T-helper 17 cell (primary cell): ENCODE data around the gene IQCF2. TPM values are rescaled to one million over a fixed set of nuclear protein-coding genes. Genes with fewer than 3 reads are reported as not detected.

Source experiments
- ATAC-seq: fragments of 150-1000 bp; cut with Tn5 transposase; 2 replicates; pipeline ENCODE4 v1.10.0; 2021; ENCODE audit warnings: mild to moderate bottlenecking, moderate library complexity
- DNase-seq, 3 donors: peaks; one replicate each; pipeline versions ENCODE4 v3.0.0 to v3.0.0-alpha.2; 2020 to 2021
- H3K9me3 ChIP-seq: one replicate; pipeline ENCODE4 v1.7.0; 2013; ENCODE audit warnings: low read length, mild to moderate bottlenecking; ENCODE audit not compliant: control insufficient read depth, poor library complexity, severe bottlenecking
- H3K27ac Mint-ChIP-seq: one replicate; pipeline ENCODE4 v1.8.0; 2022; ENCODE audit warnings: mild to moderate bottlenecking, moderate library complexity, mixed read lengths
- H3K27me3 Mint-ChIP-seq: one replicate; pipeline ENCODE4 v1.8.0; 2022; ENCODE audit warnings: mixed read lengths
- H3K36me3 Mint-ChIP-seq: one replicate; pipeline ENCODE4 v1.8.0; 2022; ENCODE audit warnings: low read depth, mixed read lengths
- H3K4me1 Mint-ChIP-seq: one replicate; pipeline ENCODE4 v1.8.0; 2022; ENCODE audit warnings: mild to moderate bottlenecking, mixed read lengths
- H3K4me3 Mint-ChIP-seq: one replicate; pipeline ENCODE4 v1.8.0; 2022; ENCODE audit warnings: mild to moderate bottlenecking, moderate library complexity, mixed read lengths
- total RNA-seq, 4 donors: library from RNA in 2 of 4; stranded (reverse) in 2 of 4; gene quantifications; one replicate each; pipeline ENCODE4 v1.2.3 and lab custom pipeline; 2022 to 2026

Gene IQCF2
- total RNA-seq (not detected), total RNA-seq (lab: John Stamatoyannopoulos, UW) (0 reads per million in 2 donors)

GRCh38 chr3:51860703-51861665 lies at the start of gene IQCF2:
Gene IQCF2 (plus strand): TSS chr3:51861615. CDS start chr3:51861667, 52 bp downstream.
- Mint-ChIP-seq H3K4me3 (no peak within 1 kb of the TSS), H3K4me1 (peaks cover 3% of the 10 kb centered on the region), H3K36me3 (no peaks in the 10 kb centered on the region)

DNA sequence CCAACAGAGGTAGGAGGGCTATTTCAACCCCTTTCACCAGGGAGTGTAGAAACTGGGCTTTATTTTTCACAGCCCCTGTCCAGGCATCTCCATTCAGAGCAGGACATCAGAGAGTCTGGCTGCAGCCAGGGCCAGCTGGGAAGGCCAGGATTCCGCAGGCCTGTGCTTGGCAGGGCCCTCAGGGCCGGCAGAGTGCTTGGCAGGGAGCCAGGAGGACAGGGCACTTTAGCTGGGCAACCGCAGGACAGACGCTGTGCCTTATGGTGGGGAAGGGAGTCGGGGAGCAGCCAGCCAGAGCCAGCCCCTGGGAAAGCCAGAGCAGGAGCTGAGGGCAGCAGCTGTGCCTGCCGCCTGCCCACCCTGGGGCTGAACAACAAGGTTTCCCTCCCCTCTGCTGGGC lies 47.9 kb upstream of the IQCF2 start:
- no peak overlapping the region for H3K4me3 Mint-ChIP-seq
- peaks cover 2% of the 10 kb centered on the region for H3K36me3 Mint-ChIP-seq
- H3K27ac Mint-ChIP-seq, result no peak overlapping the region
- peaks cover 15% of the 10 kb centered on the region for H3K4me1 Mint-ChIP-seq
- peaks cover 21% of the 10 kb centered on the region for H3K27me3 Mint-ChIP-seq
- ATAC-seq (no peak), DNase-seq (no peak)
- H3K9me3 ChIP-seq, result no peaks in the 10 kb centered on the region

More at GRCh38 chr3:51860703-51861665, at the start of gene IQCF2:
- ATAC-seq, result no peak
- Mint-ChIP-seq H3K27ac (no peak within 1 kb of the TSS), H3K27me3 (peaks cover 11% of the 10 kb centered on the region)
- no peaks in the 10 kb centered on the region for H3K9me3 ChIP-seq
- DNase-seq, result no peak

DNA sequence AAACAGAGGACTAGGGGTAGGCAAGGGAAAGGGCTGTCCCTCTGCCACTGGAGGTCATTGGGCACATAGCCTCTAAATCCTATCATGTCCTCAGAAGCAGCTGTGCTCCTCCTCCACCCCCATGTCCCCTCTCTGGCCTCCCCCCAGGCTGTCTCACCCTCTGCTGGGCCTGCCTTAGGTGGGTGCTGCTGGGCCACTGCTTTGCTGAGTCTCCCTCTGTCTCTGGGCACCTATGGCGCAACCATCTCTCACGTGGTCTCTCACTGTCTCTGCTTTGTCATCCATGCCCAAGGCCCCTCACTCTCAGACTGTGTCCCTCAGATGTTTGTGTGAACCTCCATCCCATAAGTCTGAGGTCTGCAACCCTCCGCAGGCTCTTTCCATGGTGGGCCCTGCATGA lies 47.4 kb upstream of the IQCF2 start:
- no peaks in the 10 kb centered on the region for H3K9me3 ChIP-seq
- Mint-ChIP-seq H3K4me3 (no peak overlapping the region), H3K36me3 (peaks cover 2% of the 10 kb centered on the region), H3K4me1 (peaks cover 13% of the 10 kb centered on the region), H3K27me3 (peaks cover 21% of the 10 kb centered on the region), H3K27ac (no peak overlapping the region)
- ATAC-seq (no peak), DNase-seq (no peak)

DNA sequence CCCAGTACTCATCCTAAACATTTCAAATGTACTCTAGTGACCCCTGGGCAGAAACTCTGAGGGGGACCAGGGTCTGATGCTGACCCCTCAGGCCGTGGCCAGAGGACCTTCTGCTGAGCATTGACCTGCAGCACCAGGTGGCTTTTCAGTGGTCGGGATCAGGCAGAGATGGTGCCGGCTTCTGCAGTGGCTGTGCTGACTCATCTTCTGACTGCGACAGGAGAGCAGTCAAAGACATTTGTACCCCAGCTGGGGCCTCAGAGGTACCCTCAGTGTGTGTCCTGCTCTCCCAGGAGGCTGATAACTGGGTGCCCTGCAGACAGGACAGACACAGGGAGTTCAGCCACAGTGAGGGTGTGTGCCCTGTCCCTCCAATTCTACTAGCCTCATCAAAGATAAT lies 45.8 kb upstream of the IQCF2 start:
- H3K36me3 Mint-ChIP-seq, result peaks cover 2% of the 10 kb centered on the region
- ATAC-seq, result no peak
- no peak for DNase-seq
- H3K27ac Mint-ChIP-seq, result no peak overlapping the region
- H3K27me3 Mint-ChIP-seq, result peaks cover 30% of the 10 kb centered on the region
- no peaks in the 10 kb centered on the region for H3K9me3 ChIP-seq
- no peak overlapping the region for H3K4me3 Mint-ChIP-seq
- H3K4me1 Mint-ChIP-seq, result peaks cover 16% of the 10 kb centered on the region

GRCh38 chr3:51816723-51817122 lies 44.7 kb upstream of the IQCF2 start:
- DNase-seq, result no peak

DNA sequence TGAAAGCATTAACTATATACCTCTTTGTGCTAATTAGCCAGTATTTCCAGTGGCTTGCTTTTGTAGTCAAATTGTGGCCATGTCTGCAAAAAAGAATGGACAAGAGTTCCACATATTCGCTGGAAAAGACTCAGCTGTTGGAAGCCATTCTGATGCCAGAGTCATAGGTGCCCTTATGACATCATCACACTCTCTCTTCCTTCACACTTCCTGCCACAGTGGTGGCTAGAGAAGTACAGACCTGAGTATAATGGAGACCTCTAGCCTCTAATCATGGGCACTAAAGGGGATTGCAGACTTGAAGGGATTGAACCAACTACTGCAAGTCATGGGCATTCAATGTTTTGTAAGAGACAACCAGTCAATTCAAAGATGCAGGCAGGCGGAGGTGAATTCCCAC lies 44.0 kb upstream of the IQCF2 start:
- Mint-ChIP-seq H3K4me1 (peaks cover 11% of the 10 kb centered on the region), H3K27me3 (peaks cover 34% of the 10 kb centered on the region), H3K36me3 (peaks cover 3% of the 10 kb centered on the region), H3K4me3 (no peak overlapping the region), H3K27ac (no peak overlapping the region)
- DNase-seq (no peak), ATAC-seq (no peak)
- H3K9me3 ChIP-seq, result no peaks in the 10 kb centered on the region

More at GRCh38 chr3:51816723-51817122, 44.7 kb upstream of the IQCF2 start:
- Mint-ChIP-seq H3K27ac (no peak overlapping the region), H3K36me3 (peaks cover 3% of the 10 kb centered on the region), H3K4me1 (peaks cover 11% of the 10 kb centered on the region), H3K27me3 (peaks cover 34% of the 10 kb centered on the region), H3K4me3 (no peak overlapping the region)
- no peak for ATAC-seq
- no peaks in the 10 kb centered on the region for H3K9me3 ChIP-seq

DNA sequence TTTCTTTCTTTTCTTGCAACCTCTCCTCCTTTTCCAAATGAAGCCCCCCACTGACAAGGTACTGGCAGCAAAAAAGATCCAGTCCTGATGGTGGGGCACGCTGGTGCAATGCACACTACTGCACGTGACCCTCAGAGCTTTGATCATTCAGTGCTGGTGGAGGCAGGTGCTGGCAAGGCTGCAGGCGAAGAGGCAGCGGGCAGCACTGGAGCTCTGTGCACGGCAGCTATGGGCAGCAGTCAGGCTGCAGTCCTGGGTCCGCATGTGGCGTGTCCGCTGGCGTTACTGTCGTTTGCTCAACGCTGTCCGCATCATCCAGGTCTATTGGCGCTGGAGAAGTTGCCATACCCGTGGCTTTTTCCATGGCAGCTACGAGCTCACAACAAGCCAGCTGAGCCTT lies 42.3 kb upstream of the IQCF2 start:
- peaks cover 3% of the 10 kb centered on the region for H3K36me3 Mint-ChIP-seq
- H3K27ac Mint-ChIP-seq, result no peak overlapping the region
- peaks cover 34% of the 10 kb centered on the region for H3K27me3 Mint-ChIP-seq
- ATAC-seq (no peak), DNase-seq (no peak)
- no peak overlapping the region for H3K4me3 Mint-ChIP-seq
- peaks cover 20% of the 10 kb centered on the region for H3K4me1 Mint-ChIP-seq
- no peaks in the 10 kb centered on the region for H3K9me3 ChIP-seq

- Mint-ChIP-seq H3K4me3 (no peak overlapping the region), H3K4me1 (peaks cover 20% of the 10 kb centered on the region), H3K27ac (no peak overlapping the region), H3K27me3 (peaks cover 27% of the 10 kb centered on the region), H3K36me3 (peaks cover 3% of the 10 kb centered on the region)
- DNase-seq (no peak), ATAC-seq (no peak)
- H3K9me3 ChIP-seq, result no peaks in the 10 kb centered on the region
Measured at GRCh38 chr3:51819709-51820406, 41.6 kb upstream of the IQCF2 start.

GRCh38 chr3:51828297-51828696 lies 33.1 kb upstream of the IQCF2 start:
- no peak for DNase-seq
- Mint-ChIP-seq H3K36me3 (no peaks in the 10 kb centered on the region), H3K27ac (no peak overlapping the region), H3K4me1 (peaks cover 3% of the 10 kb centered on the region), H3K27me3 (no peaks in the 10 kb centered on the region), H3K4me3 (no peak overlapping the region)
- H3K9me3 ChIP-seq, result no peaks in the 10 kb centered on the region
- ATAC-seq, result no peak

DNA sequence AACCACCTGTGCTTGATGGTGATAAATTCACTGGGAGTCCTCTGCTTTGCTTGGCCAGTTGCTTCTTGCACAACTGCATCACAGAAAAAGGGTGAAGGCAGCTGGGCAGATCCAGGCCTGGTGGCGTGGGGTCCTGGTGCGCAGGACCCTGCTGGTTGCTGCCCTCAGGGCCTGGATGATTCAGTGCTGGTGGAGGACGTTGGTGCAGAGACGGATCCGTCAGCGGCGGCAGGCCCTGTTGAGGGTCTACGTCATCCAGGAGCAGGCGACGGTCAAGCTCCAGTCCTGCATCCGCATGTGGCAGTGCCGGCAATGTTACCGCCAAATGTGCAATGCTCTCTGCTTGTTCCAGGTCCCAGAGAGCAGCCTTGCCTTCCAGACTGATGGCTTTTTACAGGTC lies 31.1 kb upstream of the IQCF2 start:
- Mint-ChIP-seq H3K4me3 (no peak overlapping the region), H3K4me1 (no peaks in the 10 kb centered on the region), H3K27me3 (peaks cover 12% of the 10 kb centered on the region), H3K27ac (no peak overlapping the region), H3K36me3 (no peaks in the 10 kb centered on the region)
- H3K9me3 ChIP-seq, result no peaks in the 10 kb centered on the region
- ATAC-seq, result no peak
- no peak for DNase-seq

- no peak for DNase-seq
- Mint-ChIP-seq H3K27ac (no peak overlapping the region), H3K27me3 (peaks cover 12% of the 10 kb centered on the region), H3K4me1 (no peaks in the 10 kb centered on the region), H3K36me3 (no peaks in the 10 kb centered on the region), H3K4me3 (no peak overlapping the region)
- no peak for ATAC-seq
- no peaks in the 10 kb centered on the region for H3K9me3 ChIP-seq
Measured at GRCh38 chr3:51830836-51831385, 30.5 kb upstream of the IQCF2 start.

DNA sequence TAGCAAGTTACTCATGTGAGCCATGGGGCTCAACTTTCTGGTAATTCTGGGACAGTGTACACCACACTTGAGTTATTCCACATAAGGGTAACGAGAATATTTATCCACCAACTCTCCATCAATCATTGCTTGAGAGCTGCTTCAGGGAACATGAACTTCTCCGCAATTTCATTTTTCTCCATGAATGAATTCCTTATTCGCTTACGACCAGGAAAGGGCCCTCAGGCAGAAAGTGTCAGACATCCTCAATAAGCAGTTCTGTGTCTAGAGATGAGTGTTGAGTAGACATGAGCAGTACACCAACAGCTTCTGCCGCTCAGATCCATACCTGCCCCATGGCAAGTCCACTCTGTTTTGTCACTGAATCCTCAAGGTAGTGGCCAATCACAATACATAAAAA lies 24.8 kb upstream of the IQCF2 start:
- DNase-seq (no peak), ATAC-seq (no peak)
- H3K27ac Mint-ChIP-seq, result no peak overlapping the region
- H3K4me3 Mint-ChIP-seq, result no peak overlapping the region
- peaks cover 23% of the 10 kb centered on the region for H3K27me3 Mint-ChIP-seq
- H3K9me3 ChIP-seq, result no peaks in the 10 kb centered on the region
- no peaks in the 10 kb centered on the region for H3K36me3 Mint-ChIP-seq
- no peaks in the 10 kb centered on the region for H3K4me1 Mint-ChIP-seq

DNA sequence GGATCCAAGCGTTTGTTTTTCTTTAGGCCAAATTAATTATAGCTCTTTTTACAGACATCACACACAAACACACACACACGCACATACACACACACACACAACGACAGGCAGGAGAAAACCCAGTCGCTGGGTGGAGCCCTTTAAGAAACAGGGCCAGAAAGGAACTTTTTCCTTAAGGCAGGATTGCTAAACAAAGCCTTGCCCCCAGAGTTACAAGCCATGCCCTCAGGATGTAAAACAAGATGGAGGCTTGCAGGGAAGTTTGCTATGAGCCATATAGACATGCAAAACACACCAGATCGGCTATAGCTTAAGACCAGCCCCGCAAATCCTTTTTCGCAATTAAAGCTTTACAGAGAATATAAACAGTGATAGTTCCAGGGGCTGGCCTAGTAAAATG lies 16.3 kb upstream of the IQCF2 start:
- ATAC-seq (no peak), DNase-seq (no peak)
- Mint-ChIP-seq H3K4me3 (no peak overlapping the region), H3K27me3 (peaks cover 32% of the 10 kb centered on the region), H3K27ac (no peak overlapping the region), H3K4me1 (no peaks in the 10 kb centered on the region), H3K36me3 (no peaks in the 10 kb centered on the region)
- H3K9me3 ChIP-seq, result no peaks in the 10 kb centered on the region
